K562 (cell line): ENCODE results near the gene CRYBG2. TPM values are rescaled to one million over a fixed set of nuclear protein-coding genes. Genes with fewer than 3 reads are reported as not detected.

Experiments
- BACH1 ChIP-seq: fragments of 200-800 bp; sonication (Bioruptor generic); IDR thresholded peaks from 2 replicates; pipeline ENCODE4 v1.6.1; 2016; ENCODE audit warnings: missing genetic modification characterization, missing compliant biosample characterization
- BHLHE40 ChIP-seq: IDR thresholded peaks from 2 replicates; pipeline ENCODE4 v1.6.1; 2011; ENCODE audit warnings: low read length, improper control_type of control experiment
- CHD1 ChIP-seq: fragments of 200-600 bp; sonication (generic); IDR thresholded peaks from one replicate; pipeline ENCODE4 v1.6.1; 2012; ENCODE audit warnings: mild to moderate bottlenecking, moderate library complexity, low read length, inconsistent platforms
- DMBX1 ChIP-seq: fragments of 250-450 bp; sonication (Bioruptor Pico); IDR thresholded peaks from 2 replicates; pipeline ENCODE4 v1.8.0; 2022; ENCODE audit warnings: inconsistent platforms, mild to moderate bottlenecking, moderate library complexity, borderline replicate concordance
- ELF2 ChIP-seq: fragments of 250-450 bp; sonication (Bioruptor Pico); IDR thresholded peaks from 2 replicates; pipeline ENCODE4 v1.5.0; 2021; ENCODE audit warnings: mild to moderate bottlenecking
- ETV5 ChIP-seq: sonication (generic); formaldehyde crosslinking; IDR thresholded peaks from 2 replicates; pipeline ENCODE4 v1.4.0; 2020; ENCODE audit warnings: low read depth, mild to moderate bottlenecking, missing genetic modification reagents
- GATAD2B ChIP-seq: fragments of 450-650 bp; IDR thresholded peaks from 2 replicates; pipeline ENCODE4 v1.6.1; 2017; ENCODE audit warnings: mild to moderate bottlenecking, borderline replicate concordance
- GTF2E2 ChIP-seq: fragments of 200-800 bp; sonication (Bioruptor generic); IDR thresholded peaks from 2 replicates; pipeline ENCODE4 v1.6.1; 2016; ENCODE audit warnings: missing genetic modification characterization, missing compliant biosample characterization
- HCFC1 ChIP-seq: IDR thresholded peaks from 2 replicates; pipeline ENCODE4 v1.6.1; 2012; ENCODE audit warnings: low read depth, low read length, improper control_type of control experiment
- L3MBTL2 ChIP-seq: fragments of 450-650 bp; IDR thresholded peaks from 2 replicates; pipeline ENCODE4 v1.6.1; 2016; ENCODE audit warnings: mild to moderate bottlenecking, moderate library complexity
- NCOA6 ChIP-seq: fragments of 450-650 bp; IDR thresholded peaks from 2 replicates; pipeline ENCODE4 v1.6.1; 2017; ENCODE audit warnings: mild to moderate bottlenecking
- NR3C1 ChIP-seq: sonication (generic); formaldehyde crosslinking; IDR thresholded peaks from 2 replicates; pipeline ENCODE4 v1.8.1; 2022; ENCODE audit warnings: missing genetic modification reagents
- POLR2G ChIP-seq: fragments of 200-400 bp; formaldehyde crosslinking; IDR thresholded peaks from 2 replicates; pipeline ENCODE4 v1.6.1; 2017; ENCODE audit warnings: low read depth, mild to moderate bottlenecking, antibody characterized with exemption, low read length, moderate library complexity
- POU5F1 ChIP-seq: fragments of 150-350 bp; IDR thresholded peaks from 2 replicates; pipeline ENCODE4 v1.6.1; 2014; ENCODE audit warnings: borderline replicate concordance, low read length, low read depth, mild to moderate bottlenecking; ENCODE audit not compliant: partially characterized antibody
- RBM25 ChIP-seq: fragments of 200-400 bp; formaldehyde crosslinking; IDR thresholded peaks from 2 replicates; pipeline ENCODE4 v1.6.1; 2018; ENCODE audit warnings: low read length, low read depth, moderate library complexity; ENCODE audit not compliant: severe bottlenecking
- SNIP1 ChIP-seq: fragments of 450-650 bp; IDR thresholded peaks from 2 replicates; pipeline ENCODE4 v1.7.1; 2017; ENCODE audit warnings: low read depth, mild to moderate bottlenecking
- SRSF1 ChIP-seq: fragments of 200-400 bp; formaldehyde crosslinking; IDR thresholded peaks from 2 replicates; pipeline ENCODE4 v1.6.1; 2017; ENCODE audit warnings: mild to moderate bottlenecking, low read depth, low read length, moderate library complexity
- TRIM24 ChIP-seq, 2 experiments: fragments of 450-650 bp; IDR thresholded peaks; 2 replicates each; pipeline ENCODE4 v1.6.1; 2016
- TSC22D4 ChIP-seq: fragments of 450-650 bp; IDR thresholded peaks from 2 replicates; pipeline ENCODE4 v1.6.1; 2016; ENCODE audit warnings: missing genetic modification characterization, missing biosample characterization, control low read depth
- XRCC4 ChIP-seq: IDR thresholded peaks from one replicate; pipeline ENCODE4 v1.6.1; 2011; ENCODE audit not compliant: insufficient read depth, insufficient read length; ENCODE audit errors: extremely low read depth
- ZNF146 ChIP-seq: IDR thresholded peaks from one replicate; pipeline ENCODE4 v1.6.1; 2018; ENCODE audit warnings: missing compliant biosample characterization; ENCODE audit not compliant: unreplicated experiment
- ZNF274 ChIP-seq: IDR thresholded peaks from 2 replicates; pipeline ENCODE4 v1.6.1; 2011; ENCODE audit warnings: low read depth, mild to moderate bottlenecking, low read length, moderate library complexity, borderline replicate concordance
- ZNF830 ChIP-seq: fragments of 250-450 bp; sonication (Bioruptor Pico); IDR thresholded peaks from 2 replicates; pipeline ENCODE4 v1.5.0; 2021; ENCODE audit warnings: mild to moderate bottlenecking
- polyA plus RNA-seq, 8 experiments: library from polyadenylated mRNA; depleted of rRNA in 4 of 8; stranded (reverse) in 5 of 8; unstranded in 3 of 8; fragments of >200 nt; fragmentation: Nextera tagmentation in 2 of 8; fragmentation: Illumina TruSeq in 1 of 8; extraction: Ambion mirVana in 2 of 8; extraction: Trizol in 1 of 8; gene quantifications; 2 replicates each; pipeline versions ENCODE4 v1.2.1 to v1.2.3, GENCODE V29; 2011 to 2014; ENCODE audit warnings: inconsistent platforms in 1 of 8, missing spikeins in 1 of 8
- total RNA-seq, 7 experiments: library from RNA; depleted of rRNA in 6 of 7; stranded (reverse); fragments of >200 nt in 6 of 7; fragmentation: Illumina TruSeq in 2 of 7; extraction: Trizol in 2 of 7; gene quantifications; 2 replicates each; pipeline versions ENCODE4 v1.2.1 to v1.2.3, GENCODE V29; 2011 to 2021; ENCODE audit warnings: low replicate concordance in 1 of 7
- TF ChIP-seq, protein P1 (sequence below): fragments of 250-450 bp; sonication (Bioruptor Pico); IDR thresholded peaks from 2 replicates; pipeline ENCODE4 v1.4.0; 2020; ENCODE audit warnings: borderline replicate concordance
- TF ChIP-seq, protein P2 (sequence below): fragments of 450-650 bp; IDR thresholded peaks from 2 replicates; pipeline ENCODE4 v1.6.1; 2016; ENCODE audit warnings: antibody characterized with exemption
- TF ChIP-seq, protein P3 (sequence below): fragments of 250-450 bp; sonication (Bioruptor Pico); IDR thresholded peaks from 2 replicates; pipeline ENCODE4 v1.8.0; 2022; ENCODE audit warnings: moderate library complexity, mild to moderate bottlenecking, inconsistent platforms
- TF ChIP-seq, protein P4 (sequence below): fragments of 450-650 bp; formaldehyde crosslinking; IDR thresholded peaks from 2 replicates; pipeline ENCODE4 v1.4.0; 2020; ENCODE audit warnings: mild to moderate bottlenecking

Gene CRYBG2
- total and polyA plus RNA-seq, 9 of the 15 experiments (the other 6 are each of a cell fraction or from before 2014, with no cell fraction given) = 0.39 to 8.5 (median 3.7) TPM

DNA sequence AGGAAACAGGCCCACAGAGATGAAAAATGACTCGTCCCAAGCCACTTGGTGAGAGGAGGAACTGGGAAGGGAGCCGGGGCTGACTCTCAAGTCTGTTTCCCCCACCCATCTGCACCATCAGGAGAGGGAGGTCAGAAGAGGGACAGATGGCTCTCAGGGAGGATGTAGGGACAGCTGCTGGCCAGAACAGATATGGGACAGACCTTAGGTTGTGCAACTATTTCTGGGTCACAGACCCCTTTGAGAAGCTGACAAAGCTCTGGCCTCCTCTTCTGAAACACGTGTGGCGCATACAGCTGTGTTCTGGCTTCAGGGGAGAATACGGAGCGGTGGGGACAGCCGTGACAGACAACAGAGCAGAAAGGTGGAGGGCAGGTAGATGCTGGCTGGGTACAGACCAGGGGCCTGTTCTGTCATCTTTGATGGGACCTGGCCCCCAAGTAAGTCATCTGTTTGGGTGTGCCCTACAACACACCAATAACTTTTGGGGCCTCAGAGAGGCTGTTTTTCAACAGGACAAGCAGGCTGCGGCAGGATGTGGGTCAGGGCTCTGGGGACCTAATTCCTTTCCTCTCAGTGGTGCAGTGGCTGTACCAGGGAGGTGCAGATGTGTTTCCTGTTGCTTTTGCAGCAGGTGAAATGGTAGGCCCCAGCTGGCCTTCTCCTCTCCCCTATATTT, 66.8 kb downstream of the CRYBG2 start (continued):
- TF ChIP-seq TSC22D4 (tag) = no peak
- no peak for TF ChIP-seq SNIP1
- TF ChIP-seq POU5F1 = no peak
- TF ChIP-seq TRIM24 (IDR thresholded peaks at IDR 0.05) = peak; percentile 98
- TF ChIP-seq ZNF274 = peak; percentile 29; the same call in 1 of the 2 replicates
- peak; percentile 72; the same call in 1 of the 2 replicates for TF ChIP-seq ETV5
- peak; percentile 85 for TF ChIP-seq BHLHE40
- TF ChIP-seq DMBX1 (CRISPR knock-in tag) = peak; percentile 94
- TF ChIP-seq ZNF146 (CRISPR knock-in tag) = no peak
- no peak for TF ChIP-seq HCFC1
- TF ChIP-seq SRSF1 = no peak
- TF ChIP-seq, protein P1, sequence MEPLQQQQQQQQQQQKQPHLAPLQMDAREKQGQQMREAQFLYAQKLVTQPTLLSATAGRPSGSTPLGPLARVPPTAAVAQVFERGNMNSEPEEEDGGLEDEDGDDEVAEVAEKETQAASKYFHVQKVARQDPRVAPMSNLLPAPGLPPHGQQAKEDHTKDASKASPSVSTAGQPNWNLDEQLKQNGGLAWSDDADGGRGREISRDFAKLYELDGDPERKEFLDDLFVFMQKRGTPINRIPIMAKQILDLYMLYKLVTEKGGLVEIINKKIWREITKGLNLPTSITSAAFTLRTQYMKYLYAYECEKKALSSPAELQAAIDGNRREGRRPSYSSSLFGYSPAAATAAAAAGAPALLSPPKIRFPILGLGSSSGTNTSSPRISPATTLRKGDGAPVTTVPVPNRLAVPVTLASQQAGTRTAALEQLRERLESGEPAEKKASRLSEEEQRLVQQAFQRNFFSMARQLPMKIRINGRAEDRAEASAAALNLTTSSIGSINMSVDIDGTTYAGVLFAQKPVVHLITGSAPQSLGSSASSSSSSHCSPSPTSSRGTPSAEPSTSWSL = no peak
- TF ChIP-seq CHD1 = no peak
- TF ChIP-seq BACH1 (tag) = no peak
- no peak; the same call in 1 of the 2 replicates for TF ChIP-seq GATAD2B
- TF ChIP-seq, protein P2, sequence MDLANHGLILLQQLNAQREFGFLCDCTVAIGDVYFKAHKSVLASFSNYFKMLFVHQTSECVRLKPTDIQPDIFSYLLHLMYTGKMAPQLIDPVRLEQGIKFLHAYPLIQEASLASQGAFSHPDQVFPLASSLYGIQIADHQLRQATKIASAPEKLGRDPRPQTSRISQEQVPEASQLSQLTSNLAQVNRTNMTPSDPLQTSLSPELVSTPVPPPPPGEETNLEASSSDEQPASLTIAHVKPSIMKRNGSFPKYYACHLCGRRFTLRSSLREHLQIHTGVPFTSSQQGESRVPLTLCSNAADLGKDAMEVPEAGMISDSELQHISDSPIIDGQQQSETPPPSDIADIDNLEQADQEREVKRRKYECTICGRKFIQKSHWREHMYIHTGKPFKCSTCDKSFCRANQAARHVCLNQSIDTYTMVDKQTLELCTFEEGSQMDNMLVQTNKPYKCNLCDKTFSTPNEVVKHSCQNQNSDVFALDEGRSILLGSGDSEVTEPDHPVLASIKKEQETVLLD = peak; percentile 66
- TF ChIP-seq RBM25 = no peak
- no peak for TF ChIP-seq NCOA6
- TF ChIP-seq POLR2G = no peak
- TF ChIP-seq NR3C1 = no peak
- no peak for TF ChIP-seq ELF2 (CRISPR knock-in tag)
- TF ChIP-seq ZNF830 (CRISPR knock-in tag) = no peak
- TF ChIP-seq L3MBTL2 = peak; percentile 86
- TF ChIP-seq, protein P3, sequence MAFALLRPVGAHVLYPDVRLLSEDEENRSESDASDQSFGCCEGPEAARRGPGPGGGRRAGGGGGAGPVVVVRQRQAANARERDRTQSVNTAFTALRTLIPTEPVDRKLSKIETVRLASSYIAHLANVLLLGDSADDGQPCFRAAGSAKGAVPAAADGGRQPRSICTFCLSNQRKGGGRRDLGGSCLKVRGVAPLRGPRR = no peak
- no peak for TF ChIP-seq GTF2E2 (tag)
- TF ChIP-seq, protein P4, sequence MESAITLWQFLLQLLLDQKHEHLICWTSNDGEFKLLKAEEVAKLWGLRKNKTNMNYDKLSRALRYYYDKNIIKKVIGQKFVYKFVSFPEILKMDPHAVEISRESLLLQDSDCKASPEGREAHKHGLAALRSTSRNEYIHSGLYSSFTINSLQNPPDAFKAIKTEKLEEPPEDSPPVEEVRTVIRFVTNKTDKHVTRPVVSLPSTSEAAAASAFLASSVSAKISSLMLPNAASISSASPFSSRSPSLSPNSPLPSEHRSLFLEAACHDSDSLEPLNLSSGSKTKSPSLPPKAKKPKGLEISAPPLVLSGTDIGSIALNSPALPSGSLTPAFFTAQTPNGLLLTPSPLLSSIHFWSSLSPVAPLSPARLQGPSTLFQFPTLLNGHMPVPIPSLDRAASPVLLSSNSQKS (CRISPR knock-in tag) = no peak
- no peak for TF ChIP-seq XRCC4
